ENCODE measurements around the gene CCDC27.

Gene CCDC27

GRCh38 chr1:3761296-3762010 is 9.2 kb downstream of the CCDC27 start:
- DNase-seq, result no peak

GRCh38 chr1:3762151-3762872 is 10.1 kb downstream of the CCDC27 start:
- no peak for DNase-seq

GRCh38 chr1:3762873-3763228 is 10.6 kb downstream of the CCDC27 start:
- no peak for DNase-seq

GRCh38 chr1:3763351-3764125 is 11.3 kb downstream of the CCDC27 start:
- DNase-seq, result no peak

GRCh38 chr1:3767328-3767925 is 15.2 kb downstream of the CCDC27 start:
- no peak for DNase-seq

GRCh38 chr1:3768811-3769390 is 16.7 kb downstream of the CCDC27 start:
- DNase-seq, result no peak

- no peak for DNase-seq
Measured at GRCh38 chr1:3770047-3770765, 18.0 kb downstream of the CCDC27 start.

- DNase-seq, result no peak
Measured at GRCh38 chr1:3771108-3772026, 19.1 kb downstream of the CCDC27 start.

- DNase-seq, result no peak
Measured at GRCh38 chr1:3772027-3772714, 19.9 kb downstream of the CCDC27 start.

- no peak for DNase-seq
Measured at GRCh38 chr1:3772715-3773571, 20.7 kb downstream of the CCDC27 start, which contains the start of gene SMIM1. TSS of gene SMIM1 (plus strand) at chr1:3772749. CDS start at chr1:3775374, 2,625 bp downstream.

GRCh38 chr1:3773572-3774275 is 21.5 kb downstream of the CCDC27 start:
- no peak for DNase-seq

- no peak for DNase-seq
Measured at GRCh38 chr1:3774276-3774945, 22.2 kb downstream of the CCDC27 start.

GRCh38 chr1:3774946-3775489 is 22.8 kb downstream of the CCDC27 start:
- DNase-seq, result no peak

- no peak for DNase-seq
Measured at GRCh38 chr1:3775490-3776230, 23.4 kb downstream of the CCDC27 start.

GRCh38 chr1:3776231-3776961 is 24.1 kb downstream of the CCDC27 start:
- DNase-seq, result no peak

- DNase-seq, result no peak
Measured at GRCh38 chr1:3777078-3777547, 24.9 kb downstream of the CCDC27 start.
